NCI-H146 treated with DMSO at 0.1 percent for 48 hours (cell line): Measurements from ENCODE around the gene TRAK2.
A peak's percentile ranks its signal among the peaks of the same experiment; 100 is the strongest.
"Not testable (repeated sequence)": the region's sequence is repeated elsewhere in the genome, so short reads cannot be mapped to it uniquely, and the experiment has no call there.

Source experiments
- DNase-seq: peaks from one replicate; lab custom pipeline; 2025; ENCODE audit not compliant: unreplicated experiment; lab: John Stamatoyannopoulos, UW

TRAK2 gene, protein sequence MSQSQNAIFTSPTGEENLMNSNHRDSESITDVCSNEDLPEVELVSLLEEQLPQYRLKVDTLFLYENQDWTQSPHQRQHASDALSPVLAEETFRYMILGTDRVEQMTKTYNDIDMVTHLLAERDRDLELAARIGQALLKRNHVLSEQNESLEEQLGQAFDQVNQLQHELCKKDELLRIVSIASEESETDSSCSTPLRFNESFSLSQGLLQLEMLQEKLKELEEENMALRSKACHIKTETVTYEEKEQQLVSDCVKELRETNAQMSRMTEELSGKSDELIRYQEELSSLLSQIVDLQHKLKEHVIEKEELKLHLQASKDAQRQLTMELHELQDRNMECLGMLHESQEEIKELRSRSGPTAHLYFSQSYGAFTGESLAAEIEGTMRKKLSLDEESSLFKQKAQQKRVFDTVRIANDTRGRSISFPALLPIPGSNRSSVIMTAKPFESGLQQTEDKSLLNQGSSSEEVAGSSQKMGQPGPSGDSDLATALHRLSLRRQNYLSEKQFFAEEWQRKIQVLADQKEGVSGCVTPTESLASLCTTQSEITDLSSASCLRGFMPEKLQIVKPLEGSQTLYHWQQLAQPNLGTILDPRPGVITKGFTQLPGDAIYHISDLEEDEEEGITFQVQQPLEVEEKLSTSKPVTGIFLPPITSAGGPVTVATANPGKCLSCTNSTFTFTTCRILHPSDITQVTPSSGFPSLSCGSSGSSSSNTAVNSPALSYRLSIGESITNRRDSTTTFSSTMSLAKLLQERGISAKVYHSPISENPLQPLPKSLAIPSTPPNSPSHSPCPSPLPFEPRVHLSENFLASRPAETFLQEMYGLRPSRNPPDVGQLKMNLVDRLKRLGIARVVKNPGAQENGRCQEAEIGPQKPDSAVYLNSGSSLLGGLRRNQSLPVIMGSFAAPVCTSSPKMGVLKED

DNA sequence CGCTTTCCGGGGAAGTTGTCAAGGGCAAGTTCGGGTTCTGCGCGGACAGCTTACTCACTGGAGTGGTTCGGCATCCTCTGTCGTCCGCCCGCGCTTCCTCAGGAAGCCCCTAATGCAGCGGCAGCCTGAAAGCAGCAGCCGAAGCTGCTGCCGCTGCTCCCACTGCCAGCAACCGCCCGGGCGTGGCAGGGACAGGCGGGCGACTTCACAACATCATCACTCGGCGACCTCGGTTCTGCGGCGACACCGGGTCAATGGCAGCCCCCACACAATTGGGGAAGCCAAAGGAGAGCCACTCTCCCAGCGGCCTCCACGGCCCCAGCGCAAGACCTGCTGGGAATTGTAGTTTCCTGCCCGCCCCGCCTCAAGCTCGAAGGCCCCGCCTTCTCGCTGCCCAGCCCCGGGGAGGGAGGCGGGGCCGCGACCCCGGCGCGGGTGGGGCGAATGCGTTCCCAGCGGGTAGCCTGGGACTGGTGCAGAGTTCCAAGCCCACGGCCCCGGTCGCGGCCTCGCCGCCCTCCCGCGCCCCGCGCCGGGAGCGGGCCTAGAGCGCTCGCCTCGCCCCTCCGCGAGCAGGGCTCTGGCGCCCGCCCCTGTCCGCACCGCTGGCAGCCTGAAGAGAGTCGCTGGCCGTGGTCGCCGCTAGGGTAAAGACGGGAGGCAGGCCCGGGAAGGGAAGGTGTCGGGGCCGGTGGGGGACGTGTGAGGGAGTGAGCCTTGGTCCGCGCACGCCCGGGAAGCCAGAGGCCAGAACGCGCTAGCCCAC is at the start of gene TRAK2, which contains the start of gene STRADB:
TSS of gene TRAK2 (minus strand) at position 167 of the 766 bp plus-strand sequence. CDS start 30,951 bp downstream, outside the sequence.
TSS of gene STRADB (plus strand) at position 449 of the 766 bp plus-strand sequence. CDS start 3,101 bp downstream, outside the sequence.
- DNase-seq: peak; percentile 68

DNA sequence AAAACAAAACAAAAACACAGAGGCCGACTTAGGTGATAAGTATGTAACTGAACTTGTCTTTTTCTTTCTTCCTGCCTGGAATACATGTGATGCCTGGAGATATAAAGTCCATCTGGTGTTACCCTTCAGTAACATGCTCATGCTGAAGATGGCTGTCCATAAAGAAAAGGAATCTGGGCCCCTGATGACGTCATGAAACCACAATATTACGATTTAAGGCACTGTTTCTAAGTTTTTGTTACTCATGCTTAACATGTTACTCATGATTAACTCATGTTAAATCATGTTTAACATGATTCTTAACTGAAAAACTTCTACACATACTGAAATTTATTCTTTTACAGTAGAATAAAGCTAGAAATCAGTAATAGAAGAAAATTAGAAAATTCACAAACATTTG is 49.3 kb upstream of the TRAK2 start:
- no peak for DNase-seq

DNA sequence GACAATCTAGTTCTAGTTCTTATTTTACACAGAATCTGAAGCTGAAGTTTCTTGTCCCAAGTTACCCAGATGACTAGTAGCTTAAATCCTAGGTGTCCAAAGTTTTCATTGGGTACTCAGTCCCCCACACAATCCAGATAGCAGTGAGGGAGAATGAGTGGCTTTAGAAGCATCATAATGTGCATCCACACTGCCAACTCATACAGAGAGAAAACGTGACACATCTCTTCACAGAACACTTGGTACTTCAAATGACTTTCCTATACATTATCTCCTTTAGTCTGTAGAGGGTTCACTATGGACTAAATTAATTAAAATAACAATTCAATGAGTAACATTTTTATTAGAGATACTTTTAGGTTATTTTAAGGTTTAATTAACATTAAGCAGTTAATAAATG is 45.5 kb upstream of the TRAK2 start:
- DNase-seq: no peak

DNA sequence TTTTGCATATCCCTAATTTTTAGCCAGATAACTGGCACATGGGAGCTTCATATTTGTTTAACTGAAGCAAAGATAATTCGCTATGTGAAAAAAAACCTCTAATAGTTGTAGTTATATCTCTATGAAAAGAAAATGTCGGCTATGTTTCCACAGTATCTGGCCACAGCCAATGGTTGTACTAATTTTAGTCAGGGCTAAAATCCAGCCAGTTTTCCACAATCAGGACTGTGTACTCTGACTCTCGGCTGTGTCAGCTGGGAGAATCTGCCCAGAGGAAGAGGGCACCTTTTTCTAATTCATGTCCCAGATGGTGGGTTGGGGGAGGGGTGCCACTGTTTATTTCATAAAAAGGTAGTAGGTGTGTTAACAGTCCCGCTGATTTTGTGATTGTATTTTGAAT is 39.0 kb upstream of the TRAK2 start:
- no peak for DNase-seq

DNA sequence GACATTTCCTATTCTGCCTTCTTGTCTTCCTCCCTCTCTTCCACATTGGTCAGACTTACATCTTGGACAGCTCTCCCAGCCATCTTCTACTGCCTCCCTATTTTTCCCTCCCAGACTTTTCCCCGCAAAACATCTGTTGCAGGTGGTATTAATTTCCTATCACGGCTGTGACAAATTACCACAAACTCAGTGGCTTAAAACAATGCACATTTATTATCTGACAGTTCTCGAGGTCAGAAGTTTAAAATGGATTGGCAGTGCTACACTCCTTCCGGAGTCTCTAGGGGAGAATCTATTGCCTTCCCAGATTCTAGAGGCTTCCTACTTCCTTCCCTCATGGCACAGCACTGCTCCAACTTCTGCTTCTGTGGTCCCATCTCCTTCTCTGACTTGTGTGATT is 33.5 kb upstream of the TRAK2 start:
- no peak for DNase-seq

DNA sequence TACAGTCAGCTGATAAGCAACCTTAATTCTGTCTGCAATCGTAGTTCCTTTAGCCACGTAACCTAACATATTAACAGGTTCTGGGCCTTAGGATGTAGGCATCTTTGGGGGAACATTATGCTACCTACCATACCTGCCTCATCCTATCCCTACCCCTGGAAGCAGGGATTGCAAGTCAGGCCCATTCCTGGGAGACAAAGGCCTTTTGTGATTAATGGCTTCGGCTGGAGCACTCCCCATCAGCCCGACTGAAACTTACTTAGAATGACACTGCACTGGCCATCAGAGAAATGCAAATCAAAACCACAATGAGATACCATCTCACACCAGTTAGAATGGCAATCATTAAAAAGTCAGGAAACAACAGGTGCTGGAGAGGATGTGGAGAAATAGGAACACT is 32.5 kb upstream of the TRAK2 start:
- not testable (repeated sequence) for DNase-seq

DNA sequence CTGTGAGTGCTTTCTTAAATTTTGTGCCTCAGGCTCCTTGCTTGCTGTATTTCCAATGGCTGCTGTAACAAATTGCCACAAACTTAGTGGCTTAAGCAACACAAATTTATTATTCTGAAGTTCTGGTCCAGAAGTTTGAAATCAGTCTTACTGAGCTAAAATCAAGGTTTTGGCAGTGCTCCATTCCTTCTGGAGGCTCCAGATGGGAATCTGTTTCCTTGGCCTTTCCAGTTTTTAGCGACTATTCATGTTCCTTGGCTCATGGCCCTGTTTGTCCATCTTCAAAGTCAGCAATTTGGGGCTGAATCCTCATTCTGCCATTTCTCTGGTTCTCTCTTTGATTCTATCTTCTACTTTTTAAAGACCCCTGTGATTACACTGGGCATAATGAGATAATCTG is 32.1 kb upstream of the TRAK2 start:
- no peak for DNase-seq

DNA sequence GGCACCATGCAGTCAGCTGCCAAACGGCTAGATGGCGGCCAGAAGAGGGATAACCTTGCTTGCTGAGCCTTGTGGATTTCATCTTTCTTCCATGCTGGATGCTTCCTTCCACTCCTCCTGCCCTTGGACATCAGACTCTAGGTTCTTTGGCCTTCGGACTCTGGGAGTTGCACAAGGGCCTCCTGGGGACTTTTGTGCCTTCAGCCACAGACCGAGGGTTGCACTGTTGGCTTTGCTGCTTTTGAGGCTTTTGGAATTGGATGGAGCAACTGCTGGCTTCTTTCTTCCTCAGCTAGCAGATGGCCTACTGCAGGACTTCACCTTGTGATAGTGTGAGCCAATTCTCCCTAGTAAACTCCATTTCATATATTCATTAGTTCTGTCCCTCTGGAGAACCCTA is 31.3 kb upstream of the TRAK2 start:
- no peak for DNase-seq

DNA sequence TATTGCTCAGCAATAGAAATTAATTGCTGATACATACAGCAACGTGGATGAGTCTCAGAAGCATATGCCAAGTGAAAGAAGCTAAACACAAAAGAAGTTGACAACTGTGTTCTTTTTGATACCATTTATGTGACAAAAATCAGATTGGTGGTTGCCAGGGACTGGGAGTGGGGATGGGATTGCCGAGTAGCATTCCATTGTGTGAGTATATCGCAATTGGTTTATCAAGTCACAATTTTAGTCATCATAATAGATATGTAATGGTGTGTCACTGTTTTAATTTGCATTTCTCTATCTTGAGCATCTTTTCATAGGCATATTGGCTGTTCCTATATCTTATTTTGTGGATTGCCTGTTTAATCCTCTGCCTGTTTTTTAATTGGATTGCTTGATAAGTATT is 21.2 kb upstream of the TRAK2 start:
- no peak for DNase-seq

DNA sequence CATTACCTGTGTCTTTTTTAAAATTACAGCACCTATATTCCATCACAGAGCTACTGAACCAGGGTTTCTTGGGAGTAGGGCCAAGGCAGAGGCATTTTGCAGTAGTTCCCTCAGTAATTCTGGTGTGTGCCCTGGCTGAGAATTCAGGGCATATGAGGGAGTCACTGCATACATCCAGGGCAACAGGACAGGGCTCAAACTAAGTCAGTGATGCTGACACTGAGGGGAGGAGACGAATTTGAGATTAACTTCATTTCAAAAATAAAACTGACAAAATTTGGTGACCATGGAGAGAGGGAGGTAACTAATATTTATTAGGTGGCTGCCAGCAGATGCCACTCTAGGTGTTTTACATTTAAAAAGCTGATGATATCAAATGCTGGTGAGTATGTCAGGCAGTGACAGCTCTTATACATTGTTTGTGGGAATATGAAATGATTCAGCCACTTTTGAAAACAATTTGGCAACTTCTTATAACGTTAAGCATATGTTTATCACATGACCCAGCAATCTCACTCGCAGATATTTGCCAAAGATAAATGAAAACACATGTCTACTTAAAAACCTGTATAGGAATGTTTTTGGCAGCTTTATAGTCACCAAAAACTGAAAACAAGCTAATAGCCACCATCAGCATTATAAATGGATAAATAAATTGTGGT is 20.6 kb upstream of the TRAK2 start:
- no peak for DNase-seq

DNA sequence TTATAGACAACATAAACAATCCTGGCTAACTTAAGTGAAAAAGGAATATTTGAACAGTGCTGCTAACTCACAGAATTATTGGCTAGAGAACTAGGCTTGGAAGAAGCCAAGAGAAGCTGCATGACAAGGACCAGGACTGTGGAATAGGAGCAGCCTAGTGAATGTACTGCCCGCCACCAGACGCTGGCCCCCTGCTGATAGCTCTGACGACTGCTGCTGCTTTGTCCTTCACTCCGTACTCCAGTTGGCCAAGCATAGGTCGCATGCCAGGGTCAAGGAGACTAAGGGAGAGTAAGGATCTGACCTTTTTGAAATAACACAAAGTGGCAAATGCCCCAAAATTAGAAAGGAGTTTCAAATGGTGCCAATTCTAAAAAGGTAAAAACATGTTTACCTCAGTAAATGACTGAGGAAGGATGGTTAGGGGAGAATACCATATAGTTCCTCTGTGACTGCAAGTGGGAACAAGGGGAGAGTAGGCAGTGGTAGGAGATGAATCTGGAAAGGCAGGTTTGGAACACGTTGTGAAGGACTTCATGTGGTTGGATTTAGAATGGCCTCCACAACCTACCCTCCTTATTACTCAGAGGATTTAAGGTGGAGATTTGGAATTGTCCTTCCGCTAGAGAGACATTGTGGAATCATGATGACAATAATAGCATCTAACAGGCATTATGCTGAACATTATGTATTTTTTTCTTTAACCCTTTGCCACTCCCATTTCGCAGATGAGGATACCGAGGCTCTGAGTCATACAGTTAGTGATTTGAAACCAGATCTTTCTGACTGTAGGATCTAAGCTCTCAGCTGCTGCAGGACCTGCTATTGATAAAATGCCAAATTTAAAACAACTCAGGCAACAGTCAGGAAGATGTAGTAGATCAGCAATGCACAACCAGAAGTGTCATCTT is 19.8 kb upstream of the TRAK2 start:
- no peak for DNase-seq

DNA sequence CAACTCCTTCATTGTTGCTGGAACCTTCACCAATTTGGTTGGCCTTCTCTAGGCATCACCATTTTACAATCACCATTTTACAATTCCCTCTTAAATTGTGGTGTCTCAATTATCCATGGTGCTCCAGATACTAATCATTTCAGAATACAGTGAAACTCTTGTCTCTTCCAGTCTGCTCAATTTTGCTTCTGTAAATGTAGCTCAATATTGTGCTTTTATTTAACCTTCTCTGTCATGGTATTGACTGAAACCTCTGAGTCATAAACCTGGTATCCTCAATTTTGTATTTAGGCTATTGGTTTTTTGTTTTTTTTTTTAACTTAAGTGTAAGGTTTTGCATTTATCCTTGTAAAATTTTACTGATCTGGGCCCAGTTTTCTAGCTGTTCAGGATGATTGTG is 16.4 kb upstream of the TRAK2 start:
- no peak for DNase-seq

DNA sequence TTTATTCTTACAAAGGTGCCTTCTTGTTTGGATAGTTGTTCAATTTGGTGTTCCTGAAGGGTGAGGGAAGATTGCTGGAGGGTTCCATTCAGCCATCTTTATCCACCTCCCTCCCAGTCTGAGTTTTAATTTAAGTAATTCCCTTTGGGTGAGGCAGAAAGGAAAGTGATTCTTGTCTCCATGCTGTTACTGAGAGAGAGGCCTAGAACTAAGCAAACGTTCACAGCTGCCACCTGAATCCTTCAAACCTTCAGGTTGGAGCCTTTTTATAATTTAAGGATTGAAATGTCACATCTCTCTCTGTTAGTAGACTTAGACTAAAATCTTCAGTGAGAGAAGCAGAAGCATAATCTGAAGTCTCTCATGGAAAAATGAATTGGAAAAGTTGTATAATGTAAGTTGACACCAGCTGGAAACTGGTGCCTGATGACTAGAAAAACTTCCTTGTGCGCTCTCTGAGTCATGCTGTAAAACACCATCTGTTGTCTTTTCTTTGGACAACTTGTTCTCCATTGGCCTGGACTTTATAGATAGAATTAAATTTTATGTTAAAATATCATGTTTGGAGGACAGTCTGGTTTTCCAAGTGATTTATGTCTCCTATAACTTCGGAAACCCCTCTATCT is 14.9 kb upstream of the TRAK2 start:
- no peak for DNase-seq

DNA sequence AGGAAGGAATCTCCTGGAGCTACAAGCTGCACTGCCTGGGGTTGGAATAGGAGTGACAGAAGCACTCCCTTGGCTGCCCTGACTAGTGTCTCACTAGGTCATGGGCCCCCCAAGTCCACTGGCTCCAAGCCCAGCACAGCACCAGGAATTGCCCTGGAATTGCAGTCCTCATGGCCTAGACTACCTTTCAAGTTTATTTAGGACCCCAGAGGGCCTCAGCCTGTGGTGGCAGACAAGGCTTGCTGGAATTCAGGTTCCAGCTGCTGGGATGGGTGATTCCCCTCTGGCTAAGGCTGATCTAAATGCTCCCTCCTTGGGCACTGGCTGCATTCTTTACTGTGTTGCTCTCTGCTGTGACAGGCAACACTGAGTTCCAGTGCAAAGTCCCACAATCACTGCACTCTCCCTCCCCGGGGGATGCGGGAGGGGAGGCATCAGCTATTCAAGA is 14.3 kb upstream of the TRAK2 start:
- no peak for DNase-seq

DNA sequence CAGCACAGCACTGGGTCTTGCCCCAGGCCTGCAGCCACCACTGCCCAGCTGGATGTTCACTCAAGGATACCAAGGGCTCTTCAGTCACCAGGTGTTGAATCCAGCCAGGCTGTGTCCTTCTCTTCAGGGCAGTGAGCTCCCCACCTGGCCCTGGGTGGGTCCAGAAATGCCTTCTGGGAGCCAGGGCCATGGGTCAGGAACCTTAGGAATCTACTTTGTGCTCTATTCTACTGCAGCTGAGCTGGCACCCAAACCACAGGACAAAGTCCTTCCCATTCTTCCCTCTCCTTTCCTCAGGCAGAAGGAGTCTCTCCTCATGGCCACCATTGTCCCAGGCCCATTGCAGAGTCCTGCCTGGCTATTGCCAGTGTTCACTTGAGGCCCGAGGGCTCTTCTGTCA is 13.3 kb upstream of the TRAK2 start:
- no peak for DNase-seq

DNA sequence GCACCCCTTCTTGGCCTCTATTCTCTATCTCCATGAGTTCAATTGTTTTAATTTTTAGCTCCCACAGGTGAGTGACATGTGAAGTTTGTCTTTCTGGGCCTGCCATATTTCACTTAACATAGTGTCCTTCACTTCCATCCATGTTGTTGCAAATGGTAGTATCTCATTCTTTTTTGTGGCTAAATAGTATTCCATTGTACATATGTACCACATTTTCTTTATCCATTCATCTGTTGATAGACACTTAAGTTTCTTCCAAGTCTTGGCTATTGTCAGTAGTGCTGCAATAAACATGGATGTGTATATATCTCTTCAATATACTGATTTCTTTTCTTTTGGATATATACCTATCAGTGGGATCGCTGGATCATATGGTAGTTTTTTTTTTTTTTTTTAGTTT is 9.3 kb upstream of the TRAK2 start:
- no peak for DNase-seq

DNA sequence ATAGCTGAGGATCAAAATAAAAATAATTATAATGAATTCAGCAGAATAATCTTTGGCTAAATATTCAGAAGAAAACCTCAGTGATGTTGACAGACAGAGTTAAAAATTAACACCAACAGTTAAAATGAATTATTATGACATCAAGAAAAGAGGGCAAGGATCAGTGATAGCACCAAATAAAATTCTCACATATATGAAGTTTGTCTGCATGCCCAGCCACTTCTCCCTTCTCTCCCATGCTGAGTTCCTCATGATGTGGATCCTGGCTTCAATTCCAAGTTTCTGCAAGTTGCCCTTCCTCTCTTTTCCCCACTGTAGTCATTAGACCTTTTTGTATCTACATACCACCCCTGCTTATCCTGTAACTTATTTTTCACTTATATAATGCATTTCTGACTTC is 7.1 kb upstream of the TRAK2 start:
- no peak for DNase-seq

DNA sequence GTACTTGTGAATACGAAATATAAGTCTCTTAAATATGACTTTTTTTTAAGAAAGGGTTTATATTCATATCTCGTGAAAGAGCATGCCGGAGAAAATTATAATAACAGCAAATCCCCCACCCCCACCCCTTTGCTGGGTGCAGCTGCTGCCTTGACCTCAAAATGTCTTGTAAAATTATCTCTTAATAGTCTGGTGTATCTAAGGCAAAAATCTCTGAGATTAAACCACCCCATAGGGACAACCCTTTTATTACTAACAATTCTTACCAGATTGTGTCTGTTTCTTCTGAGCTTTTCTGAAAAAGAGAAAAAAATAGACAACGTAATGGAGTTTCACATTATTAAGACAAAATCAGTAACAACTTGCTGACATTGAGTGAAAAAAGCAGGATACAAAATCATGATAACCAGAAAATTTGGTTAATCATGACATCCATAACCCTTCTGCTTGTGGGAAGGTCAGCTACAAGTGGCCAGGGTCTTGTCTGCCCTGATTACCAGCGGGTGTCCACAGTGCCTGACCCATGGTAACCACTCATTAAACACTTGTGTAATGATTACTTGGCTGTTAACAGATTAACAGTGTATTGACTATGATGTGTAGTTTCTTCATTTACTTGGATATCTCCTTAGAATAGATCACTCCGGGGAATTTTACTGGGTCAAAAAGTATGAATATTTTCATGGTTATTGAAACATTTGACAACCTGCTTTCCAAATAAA is 1.8 kb upstream of the TRAK2 start:
- no peak for DNase-seq
